Measurements from ENCODE around the gene COL10A1. TPM values are rescaled to one million over a fixed set of nuclear protein-coding genes. Genes with fewer than 3 reads are reported as not detected.

COL10A1 gene
- total and polyA plus RNA-seq, 2 of the 4 experiments (the other 2 are of a cell fraction) = 0.05 TPM; not detected in 1

DNA sequence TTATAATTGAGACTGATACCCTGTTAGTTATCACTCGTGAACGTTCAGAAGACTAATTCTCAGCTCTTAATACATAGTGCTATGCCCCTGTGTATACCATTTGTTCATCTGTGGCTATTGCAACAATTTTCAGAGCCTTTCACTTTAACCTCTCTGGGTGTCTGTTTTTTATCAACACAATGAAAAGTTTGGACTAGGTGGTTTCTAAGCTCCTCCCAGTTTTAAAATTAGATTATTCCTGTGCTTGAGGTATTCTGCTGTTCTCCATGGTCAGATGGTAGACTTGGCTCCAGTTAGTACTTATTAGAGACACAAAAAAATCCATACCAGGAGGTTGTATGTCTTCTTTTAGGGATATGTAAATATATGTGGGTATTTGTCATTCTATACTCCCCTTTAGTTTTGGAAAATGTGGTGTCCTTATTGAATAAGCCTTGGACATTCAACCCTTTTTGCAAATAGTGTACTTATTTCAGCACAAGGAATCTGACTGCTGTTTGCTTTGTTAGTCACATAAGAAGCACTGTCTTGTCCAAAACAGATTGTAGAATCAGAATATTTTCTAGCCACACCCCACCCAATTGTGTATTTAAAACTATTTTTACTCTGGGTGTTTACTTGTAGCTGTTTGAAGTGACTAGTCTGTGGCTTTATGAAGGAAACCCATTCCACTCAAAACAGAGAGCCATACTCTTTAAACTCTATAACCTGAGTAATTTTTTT lies 2.0 kb upstream of the COL10A1 start:
- H3K23ac ChIP-seq (ENCODE audit: low read depth, low read length) = no peak overlapping the region
- intact Hi-C loops (cut with micrococcal nuclease) = no loop called here
- no peaks in the 10 kb centered on the region for H4K20me1 ChIP-seq (ENCODE audit: insufficient read depth, low read length)
- H4K5ac ChIP-seq (ENCODE audit: low read depth, low read length) = no peak overlapping the region
- H3K27ac ChIP-seq (ENCODE audit: insufficient read depth, low read length) = no peak overlapping the region
- H2AFZ ChIP-seq (replicated peaks; ENCODE audit: low read length, poor library complexity) = no peak overlapping the region
- H3K4me3 ChIP-seq (ENCODE audit: insufficient read depth, low read depth, low read length) = no peak overlapping the region
- ChIA-PET CTCF (no interaction called here), POLR2A (ENCODE audit: unreplicated experiment) (no interaction called here)
- in situ Hi-C loops (cut with MboI; ENCODE audit: low sequenced_read_pairs) = no loop called here
- DNase-seq (peak; percentile 39), ATAC-seq (ENCODE audit: low read depth) (peak; percentile 76)
- H3K4me1 ChIP-seq (ENCODE audit: control insufficient read depth, insufficient read depth, low read length) = 0 out of 2 replicates have a peak, but pooled peaks cover 2% of the 10 kb centered on the region
- H2BK120ac ChIP-seq (ENCODE audit: low read depth, low read length) = no peak overlapping the region
- no peaks in the 10 kb centered on the region for H3K9me1 ChIP-seq (ENCODE audit: insufficient read depth, low read length)
- peaks cover 3% of the 10 kb centered on the region; the same call in 1 of the 2 replicates for H3K36me3 ChIP-seq (ENCODE audit: control insufficient read depth, insufficient read depth, low read length)
- no peak overlapping the region for H3K18ac ChIP-seq (ENCODE audit: low read depth, low read length)
- H4K8ac ChIP-seq (ENCODE audit: low read depth in 2 of 2, low read length in 2 of 2) = no peak overlapping the region
- H2BK20ac ChIP-seq (ENCODE audit: low read depth, low read length) = no peak overlapping the region
- no peak for TF ChIP-seq CEBPB (IDR thresholded peaks at IDR 0.05; ENCODE audit: low read depth, low read length)
- TF ChIP-seq FOS (IDR thresholded peaks at IDR 0.05; ENCODE audit: low read depth, low read length) = no peak
- TF ChIP-seq CHD1 (IDR thresholded peaks at IDR 0.05; ENCODE audit: low read depth, low read length) = no peak
- no peak for TF ChIP-seq MXI1 (IDR thresholded peaks at IDR 0.05; ENCODE audit: borderline replicate concordance, low read depth, low read length)
- no peak for TF ChIP-seq MAZ (IDR thresholded peaks at IDR 0.05; ENCODE audit: borderline replicate concordance, low read depth, low read length)
- TF ChIP-seq, protein P1, sequence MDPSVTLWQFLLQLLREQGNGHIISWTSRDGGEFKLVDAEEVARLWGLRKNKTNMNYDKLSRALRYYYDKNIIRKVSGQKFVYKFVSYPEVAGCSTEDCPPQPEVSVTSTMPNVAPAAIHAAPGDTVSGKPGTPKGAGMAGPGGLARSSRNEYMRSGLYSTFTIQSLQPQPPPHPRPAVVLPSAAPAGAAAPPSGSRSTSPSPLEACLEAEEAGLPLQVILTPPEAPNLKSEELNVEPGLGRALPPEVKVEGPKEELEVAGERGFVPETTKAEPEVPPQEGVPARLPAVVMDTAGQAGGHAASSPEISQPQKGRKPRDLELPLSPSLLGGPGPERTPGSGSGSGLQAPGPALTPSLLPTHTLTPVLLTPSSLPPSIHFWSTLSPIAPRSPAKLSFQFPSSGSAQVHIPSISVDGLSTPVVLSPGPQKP (IDR thresholded peaks at IDR 0.05; ENCODE audit: borderline replicate concordance, low read depth, low read length) = no peak
- no peak for TF ChIP-seq RCOR1 (IDR thresholded peaks at IDR 0.05; ENCODE audit: insufficient replicate concordance, low read length)
- TF ChIP-seq SMC3 (IDR thresholded peaks at IDR 0.05; ENCODE audit: low read depth, low read length) = no peak
- TF ChIP-seq, protein P2, sequence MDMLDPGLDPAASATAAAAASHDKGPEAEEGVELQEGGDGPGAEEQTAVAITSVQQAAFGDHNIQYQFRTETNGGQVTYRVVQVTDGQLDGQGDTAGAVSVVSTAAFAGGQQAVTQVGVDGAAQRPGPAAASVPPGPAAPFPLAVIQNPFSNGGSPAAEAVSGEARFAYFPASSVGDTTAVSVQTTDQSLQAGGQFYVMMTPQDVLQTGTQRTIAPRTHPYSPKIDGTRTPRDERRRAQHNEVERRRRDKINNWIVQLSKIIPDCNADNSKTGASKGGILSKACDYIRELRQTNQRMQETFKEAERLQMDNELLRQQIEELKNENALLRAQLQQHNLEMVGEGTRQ (IDR thresholded peaks at IDR 0.05; ENCODE audit: low read depth, low read length) = no peak
- no peak for TF ChIP-seq POLR2A (IDR thresholded peaks at IDR 0.05; ENCODE audit: low read depth, low read length)
- TF ChIP-seq, protein P3, sequence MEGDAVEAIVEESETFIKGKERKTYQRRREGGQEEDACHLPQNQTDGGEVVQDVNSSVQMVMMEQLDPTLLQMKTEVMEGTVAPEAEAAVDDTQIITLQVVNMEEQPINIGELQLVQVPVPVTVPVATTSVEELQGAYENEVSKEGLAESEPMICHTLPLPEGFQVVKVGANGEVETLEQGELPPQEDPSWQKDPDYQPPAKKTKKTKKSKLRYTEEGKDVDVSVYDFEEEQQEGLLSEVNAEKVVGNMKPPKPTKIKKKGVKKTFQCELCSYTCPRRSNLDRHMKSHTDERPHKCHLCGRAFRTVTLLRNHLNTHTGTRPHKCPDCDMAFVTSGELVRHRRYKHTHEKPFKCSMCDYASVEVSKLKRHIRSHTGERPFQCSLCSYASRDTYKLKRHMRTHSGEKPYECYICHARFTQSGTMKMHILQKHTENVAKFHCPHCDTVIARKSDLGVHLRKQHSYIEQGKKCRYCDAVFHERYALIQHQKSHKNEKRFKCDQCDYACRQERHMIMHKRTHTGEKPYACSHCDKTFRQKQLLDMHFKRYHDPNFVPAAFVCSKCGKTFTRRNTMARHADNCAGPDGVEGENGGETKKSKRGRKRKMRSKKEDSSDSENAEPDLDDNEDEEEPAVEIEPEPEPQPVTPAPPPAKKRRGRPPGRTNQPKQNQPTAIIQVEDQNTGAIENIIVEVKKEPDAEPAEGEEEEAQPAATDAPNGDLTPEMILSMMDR (conservative IDR thresholded peaks at IDR 0.05; ENCODE audit: low read depth, low read length) = no peak
- no peak for TF ChIP-seq RAD21 (IDR thresholded peaks at IDR 0.05; ENCODE audit: low read length)
- no peak for TF ChIP-seq BHLHE40 (IDR thresholded peaks at IDR 0.05; ENCODE audit: low read depth, low read length)
- no peak for TF ChIP-seq RFX5 (IDR thresholded peaks at IDR 0.05; ENCODE audit: low read depth, low read length)
- TF ChIP-seq MAFK (IDR thresholded peaks at IDR 0.05; ENCODE audit: low read depth, low read length) = no peak
- TF ChIP-seq NFE2L2 (IDR thresholded peaks at IDR 0.05; ENCODE audit: low read depth, low read length) = no peak
- H3K14ac ChIP-seq (replicated peaks; ENCODE audit: low read depth, low read length) = no peak overlapping the region
- H3K9ac ChIP-seq (ENCODE audit: low read depth, low read length) = no peak overlapping the region
- 100% methylated on average over 2 of the region's 2 CpGs; no CpG with 5 or more reads in 1 of the 2 experiments for WGBS, 2 experiments (ENCODE audit: extremely low coverage in 2 of 2, insufficient read length in 1 of 2)
- H3K27me3 ChIP-seq (ENCODE audit: control insufficient read depth, insufficient read depth, low read length) = no peaks in the 10 kb centered on the region
- H3K79me1 ChIP-seq (ENCODE audit: low read depth in 1 of 2, low read length in 2 of 2) = no peaks in the 10 kb centered on the region
- no peak overlapping the region for H2AK5ac ChIP-seq (ENCODE audit: low read depth, low read length)
- no peak overlapping the region for H3K4me2 ChIP-seq (ENCODE audit: low read depth, low read length)
- H2BK15ac ChIP-seq (ENCODE audit: low read depth, low read length) = no peak overlapping the region
- H3K56ac ChIP-seq (ENCODE audit: extremely low read depth, insufficient read depth, low read length) = no peak overlapping the region
- H4K91ac ChIP-seq (ENCODE audit: insufficient read depth, low read depth, low read length) = no peak overlapping the region
- dilution Hi-C loops (cut with HindIII; ENCODE audit: low sequenced_read_pairs, unreplicated experiment) = no loop called here
- H3K4ac ChIP-seq (ENCODE audit: low read depth, low read length) = no peak overlapping the region
- no TSS peak for BruUV-seq (replicated peaks)
- no peak overlapping the region for H2BK5ac ChIP-seq (ENCODE audit: low read depth, low read length, poor library complexity, severe bottlenecking)
- H3K9me3 ChIP-seq (ENCODE audit: control insufficient read depth, insufficient read depth, low read length) = no peaks in the 10 kb centered on the region
- no peak overlapping the region for H2AK9ac ChIP-seq (replicated peaks; ENCODE audit: low read depth, low read length, poor library complexity)
